ENCODE measurements around the gene ADGRV1. TPM values are rescaled to one million over a fixed set of nuclear protein-coding genes. Genes with fewer than 3 reads are reported as not detected.

ADGRV1 gene
- total RNA-seq, 1 donor = 0.18 TPM

GRCh38 chr5:90560771-90561170 is 2.2 kb downstream of the ADGRV1 start:
- TF ChIP-seq, protein P1, sequence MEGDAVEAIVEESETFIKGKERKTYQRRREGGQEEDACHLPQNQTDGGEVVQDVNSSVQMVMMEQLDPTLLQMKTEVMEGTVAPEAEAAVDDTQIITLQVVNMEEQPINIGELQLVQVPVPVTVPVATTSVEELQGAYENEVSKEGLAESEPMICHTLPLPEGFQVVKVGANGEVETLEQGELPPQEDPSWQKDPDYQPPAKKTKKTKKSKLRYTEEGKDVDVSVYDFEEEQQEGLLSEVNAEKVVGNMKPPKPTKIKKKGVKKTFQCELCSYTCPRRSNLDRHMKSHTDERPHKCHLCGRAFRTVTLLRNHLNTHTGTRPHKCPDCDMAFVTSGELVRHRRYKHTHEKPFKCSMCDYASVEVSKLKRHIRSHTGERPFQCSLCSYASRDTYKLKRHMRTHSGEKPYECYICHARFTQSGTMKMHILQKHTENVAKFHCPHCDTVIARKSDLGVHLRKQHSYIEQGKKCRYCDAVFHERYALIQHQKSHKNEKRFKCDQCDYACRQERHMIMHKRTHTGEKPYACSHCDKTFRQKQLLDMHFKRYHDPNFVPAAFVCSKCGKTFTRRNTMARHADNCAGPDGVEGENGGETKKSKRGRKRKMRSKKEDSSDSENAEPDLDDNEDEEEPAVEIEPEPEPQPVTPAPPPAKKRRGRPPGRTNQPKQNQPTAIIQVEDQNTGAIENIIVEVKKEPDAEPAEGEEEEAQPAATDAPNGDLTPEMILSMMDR (IDR thresholded peaks at IDR 0.05; ENCODE audit: insufficient read depth, low read length) = no peak
- H3K4me3 ChIP-seq (ENCODE audit: low read depth, low read length) = no peak overlapping the region
- no peak for DNase-seq (ENCODE audit: low read depth)

GRCh38 chr5:90561766-90562165 is 3.2 kb downstream of the ADGRV1 start:
- DNase-seq (ENCODE audit: low read depth) = no peak
- TF ChIP-seq, protein P1 (IDR thresholded peaks at IDR 0.05; ENCODE audit: insufficient read depth, low read length) = no peak
- H3K4me3 ChIP-seq (ENCODE audit: low read depth, low read length) = no peak overlapping the region

DNA sequence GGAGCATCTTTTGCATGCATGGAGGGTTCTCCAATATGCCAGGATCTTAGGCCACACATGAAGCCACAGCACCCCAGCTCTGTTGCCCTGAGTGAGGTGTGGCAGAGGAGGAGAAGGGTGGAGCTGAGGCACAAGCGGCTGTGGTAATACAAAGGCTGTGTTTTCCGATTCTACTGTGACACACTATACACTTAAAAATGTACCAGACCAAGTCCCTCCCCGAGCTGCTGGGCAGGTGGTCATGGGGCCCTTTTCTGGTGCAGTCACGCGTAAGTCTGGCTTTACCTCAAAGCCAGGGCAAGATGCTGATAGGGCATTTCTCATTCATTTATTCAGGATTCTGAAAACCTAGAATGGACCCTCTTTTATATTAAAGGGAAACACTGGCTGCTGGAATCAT is 3.7 kb downstream of the ADGRV1 start:
- H3K4me3 ChIP-seq (ENCODE audit: low read depth, low read length) = no peak overlapping the region
- DNase-seq (ENCODE audit: low read depth) = no peak
- TF ChIP-seq, protein P1 (IDR thresholded peaks at IDR 0.05; ENCODE audit: insufficient read depth, low read length) = no peak

DNA sequence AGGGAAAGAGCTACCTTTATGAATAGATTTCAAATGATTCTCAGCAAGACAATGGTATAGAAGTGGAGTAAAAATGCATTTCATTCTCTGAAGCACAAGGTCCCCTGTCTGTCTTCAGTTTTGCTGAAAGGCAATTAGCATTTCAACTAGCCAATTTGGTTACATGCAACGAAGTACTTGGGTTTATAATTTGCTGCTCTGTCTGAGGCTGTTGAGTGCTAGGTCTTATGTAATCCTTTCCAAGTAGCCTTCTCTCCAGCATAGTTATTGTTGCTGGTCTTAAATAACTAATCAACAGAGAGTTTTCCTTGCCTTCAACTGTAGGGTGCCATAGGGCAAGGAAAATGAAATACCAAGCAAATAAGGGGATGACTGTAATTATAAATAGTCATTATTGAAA is 4.5 kb downstream of the ADGRV1 start:
- TF ChIP-seq, protein P1 (IDR thresholded peaks at IDR 0.05; ENCODE audit: insufficient read depth, low read length) = no peak
- no peak for DNase-seq (ENCODE audit: low read depth)
- no peak overlapping the region for H3K4me3 ChIP-seq (ENCODE audit: low read depth, low read length)

DNA sequence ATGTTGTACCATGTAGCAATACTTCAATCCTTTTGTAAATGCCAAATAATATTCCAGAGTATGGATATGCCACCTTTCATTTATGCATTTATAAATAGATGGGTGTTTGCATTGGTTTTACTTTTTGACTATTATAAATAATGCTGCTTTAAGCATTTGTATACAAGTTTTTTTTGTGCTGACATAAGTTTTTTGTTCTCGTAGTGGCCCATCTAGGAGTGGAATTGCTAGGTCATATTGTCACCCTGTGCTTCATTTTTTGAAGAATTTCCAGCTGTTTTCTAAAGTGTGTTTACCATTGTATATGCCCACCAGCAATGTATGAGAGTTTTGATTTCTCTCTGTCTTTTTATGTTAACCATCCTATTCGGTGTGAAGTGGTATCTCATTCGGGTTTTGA is 6.9 kb downstream of the ADGRV1 start:
- TF ChIP-seq, protein P1 (IDR thresholded peaks at IDR 0.05; ENCODE audit: insufficient read depth, low read length) = no peak
- no peak overlapping the region for H3K4me3 ChIP-seq (ENCODE audit: low read depth, low read length)
- no peak for DNase-seq (ENCODE audit: low read depth)

GRCh38 chr5:90569084-90569483 is 10.5 kb downstream of the ADGRV1 start:
- no peak overlapping the region for H3K4me3 ChIP-seq (ENCODE audit: low read depth, low read length)
- no peak for DNase-seq (ENCODE audit: low read depth)
- TF ChIP-seq, protein P1 (IDR thresholded peaks at IDR 0.05; ENCODE audit: insufficient read depth, low read length) = no peak

GRCh38 chr5:90570034-90570433 is 11.4 kb downstream of the ADGRV1 start:
- no peak for DNase-seq (ENCODE audit: low read depth)
- TF ChIP-seq, protein P1 (IDR thresholded peaks at IDR 0.05; ENCODE audit: insufficient read depth, low read length) = no peak
- H3K4me3 ChIP-seq (ENCODE audit: low read depth, low read length) = no peak overlapping the region
